D721Med (cell line): ENCODE measurements around the gene B9D1.

Experiments
- DNase-seq: peaks from one replicate; pipeline ENCODE4 v3.0.0; 2011; ENCODE audit warnings: low spot score; ENCODE audit not compliant: insufficient read length
- FAIRE-seq: peaks from 2 replicates; lab custom pipeline; 2011; peaks lifted over from hg19 to GRCh38; lab: Jason Lieb, UNC
- CTCF ChIP-seq: IDR thresholded peaks from 2 replicates; pipeline ENCODE4 v1.5.1; 2012; ENCODE audit warnings: mild to moderate bottlenecking, control low read depth; ENCODE audit not compliant: insufficient read depth; ENCODE audit errors: missing control alignments

Gene B9D1

GRCh38 chr17:19388791-19389785, 26.6 kb upstream of the B9D1 start:
- peak; percentile 25 for FAIRE-seq
- no peak for DNase-seq
- TF ChIP-seq CTCF: no peak

GRCh38 chr17:19387921-19388521, 25.5 kb upstream of the B9D1 start:
- TF ChIP-seq CTCF: no peak
- DNase-seq (no peak), FAIRE-seq (no peak)

- no peak for TF ChIP-seq CTCF
- FAIRE-seq (no peak), DNase-seq (peak; percentile 66)
These were observed 24.7 kb upstream of the B9D1 start, which contains the start of gene MFAP4 for GRCh38 chr17:19386974-19387920. TSS of gene MFAP4 (minus strand) at chr17:19387190. CDS start at chr17:19387155, 35 bp downstream.

GRCh38 chr17:19386051-19386929, 23.8 kb upstream of the B9D1 start:
- no peak for FAIRE-seq
- no peak for TF ChIP-seq CTCF
- DNase-seq: no peak

GRCh38 chr17:19385521-19385983, 23.0 kb upstream of the B9D1 start:
- no peak for FAIRE-seq
- no peak for TF ChIP-seq CTCF

GRCh38 chr17:19384723-19385391, 22.3 kb upstream of the B9D1 start:
- DNase-seq (no peak), FAIRE-seq (no peak)
- no peak for TF ChIP-seq CTCF

More at GRCh38 chr17:19385521-19385983, 23.0 kb upstream of the B9D1 start:
- no peak for DNase-seq
